HEK293 (cell line): Measurements from ENCODE around the gene SYN1.

Experiments
- CTCF ChIA-PET: fragments of 350-600 bp; formaldehyde crosslinking; extraction: SDS; loops from one replicate; lab custom pipeline; 2021; ENCODE audit warnings: antibody characterized with exemption; lab: Yijun Ruan, JAX
- POLR2A ChIA-PET: fragments of 300-600 bp; formaldehyde crosslinking; extraction: SDS; loops from one replicate; lab custom pipeline; 2020; ENCODE audit warnings: antibody characterized with exemption, inconsistent platforms; lab: Yijun Ruan, JAX
- H3K27ac ChIP-seq: fragments of 200-500 bp; sonication (Bioruptor generic); 2 replicates; pipeline ENCODE4 v1.5.1; 2014; ENCODE audit warnings: low read depth, low read length, control low read depth, inconsistent platforms; ENCODE audit errors: extremely low read depth
- H3K36me3 ChIP-seq, 2 experiments: fragments of 200-500 bp in 1 of 2; sonication (Bioruptor generic) in 1 of 2; 1 replicate in 1 of 2; 2 replicates in 1 of 2; pipeline ENCODE4 v1.5.1; 2014 to 2017; ENCODE audit warnings: inconsistent platforms in 2 of 2, low read length in 2 of 2; ENCODE audit not compliant: control insufficient read depth in 2 of 2, insufficient read depth in 1 of 2
- H3K4me1 ChIP-seq: fragments of 200-500 bp; sonication (Bioruptor generic); 2 replicates; pipeline ENCODE4 v1.5.1; 2014; ENCODE audit warnings: mild to moderate bottlenecking, low read length, inconsistent platforms; ENCODE audit not compliant: control insufficient read depth, insufficient read depth
- H3K4me3 ChIP-seq: 2 replicates; pipeline ENCODE4 v1.5.1; 2011; ENCODE audit warnings: low read depth, mild to moderate bottlenecking, control low read depth, low read length, moderate library complexity
- H3K9me3 ChIP-seq: fragments of 200-500 bp; sonication (Bioruptor generic); 2 replicates; pipeline ENCODE4 v1.5.1; 2014; ENCODE audit warnings: low read depth, low read length, inconsistent platforms; ENCODE audit not compliant: control insufficient read depth, insufficient read depth
- GFI1B ChIP-seq: fragments of 450-650 bp; formaldehyde crosslinking; IDR thresholded peaks from 2 replicates; pipeline ENCODE4 v1.5.1; 2016; ENCODE audit warnings: missing biosample characterization, missing genetic modification characterization
- GLI2 ChIP-seq: fragments of 450-650 bp; formaldehyde crosslinking; IDR thresholded peaks from 2 replicates; pipeline ENCODE4; 2017; ENCODE audit warnings: missing biosample characterization, missing genetic modification characterization, low read depth, borderline replicate concordance
- REPIN1 ChIP-seq: fragments of 450-650 bp; formaldehyde crosslinking; IDR thresholded peaks from 2 replicates; pipeline ENCODE4 v1.5.1; 2017; ENCODE audit warnings: missing biosample characterization, missing genetic modification characterization, low read depth
- SP7 ChIP-seq: fragments of 450-650 bp; formaldehyde crosslinking; IDR thresholded peaks from 2 replicates; pipeline ENCODE4 v1.5.1; 2016; ENCODE audit warnings: missing biosample characterization, missing genetic modification characterization
- YY1 ChIP-seq: fragments of 450-650 bp; formaldehyde crosslinking; IDR thresholded peaks from 2 replicates; pipeline ENCODE4 v1.5.1; 2018; ENCODE audit warnings: missing biosample characterization, missing genetic modification characterization
- ZBTB17 ChIP-seq: fragments of 450-650 bp; formaldehyde crosslinking; IDR thresholded peaks from 2 replicates; pipeline ENCODE4 v1.5.1; 2016; ENCODE audit warnings: missing biosample characterization, missing genetic modification characterization
- ZBTB8A ChIP-seq: fragments of 450-650 bp; formaldehyde crosslinking; IDR thresholded peaks from 2 replicates; pipeline ENCODE4 v1.5.1; 2016; ENCODE audit warnings: missing biosample characterization, missing genetic modification characterization
- ZNF112 ChIP-seq: fragments of 450-650 bp; formaldehyde crosslinking; IDR thresholded peaks from 2 replicates; pipeline ENCODE4 v1.5.0; 2017; ENCODE audit warnings: missing biosample characterization, missing genetic modification characterization
- ZNF184 ChIP-seq: fragments of 450-650 bp; IDR thresholded peaks from 2 replicates; pipeline ENCODE4 v1.5.1; 2018; ENCODE audit warnings: missing biosample characterization, mild to moderate bottlenecking, missing genetic modification characterization
- ZNF311 ChIP-seq: fragments of 450-650 bp; formaldehyde crosslinking; IDR thresholded peaks from 2 replicates; pipeline ENCODE4 v1.5.1; 2017; ENCODE audit warnings: missing biosample characterization, missing genetic modification characterization, borderline replicate concordance
- ZNF341 ChIP-seq: fragments of 450-650 bp; formaldehyde crosslinking; IDR thresholded peaks from 2 replicates; pipeline ENCODE4; 2016; ENCODE audit warnings: low read depth, missing biosample characterization, missing genetic modification characterization
- ZNF571 ChIP-seq: fragments of 450-650 bp; formaldehyde crosslinking; IDR thresholded peaks from 2 replicates; pipeline ENCODE4 v1.5.0; 2017; ENCODE audit warnings: missing biosample characterization, missing genetic modification characterization
- ZNF623 ChIP-seq: fragments of 450-650 bp; formaldehyde crosslinking; IDR thresholded peaks from 2 replicates; pipeline ENCODE4 v1.5.1; 2016; ENCODE audit warnings: missing biosample characterization, missing genetic modification characterization
- ZNF837 ChIP-seq: fragments of 450-650 bp; formaldehyde crosslinking; IDR thresholded peaks from 2 replicates; pipeline ENCODE4 v1.5.1; 2016; ENCODE audit warnings: missing biosample characterization, missing genetic modification characterization
- ZNF843 ChIP-seq: fragments of 450-650 bp; formaldehyde crosslinking; IDR thresholded peaks from 2 replicates; pipeline ENCODE4 v1.5.1; 2016; ENCODE audit warnings: missing biosample characterization, missing genetic modification characterization
- TF ChIP-seq, protein P1 (sequence below): fragments of 450-650 bp; formaldehyde crosslinking; IDR thresholded peaks from 2 replicates; pipeline ENCODE4 v1.5.1; 2016; ENCODE audit warnings: missing biosample characterization, missing genetic modification characterization, low read depth
- TF ChIP-seq, protein P2 (sequence below): fragments of 450-650 bp; formaldehyde crosslinking; IDR thresholded peaks from 2 replicates; pipeline ENCODE4 v1.5.1; 2016; ENCODE audit warnings: missing biosample characterization, missing genetic modification characterization, borderline replicate concordance
- TF ChIP-seq, protein P3 (sequence below): fragments of 450-650 bp; formaldehyde crosslinking; conservative IDR thresholded peaks from 2 replicates; pipeline ENCODE4 v1.5.1; 2016; ENCODE audit warnings: low read depth, missing biosample characterization, missing genetic modification characterization
- TF ChIP-seq, protein P4 (sequence below): fragments of 450-650 bp; formaldehyde crosslinking; IDR thresholded peaks from 2 replicates; pipeline ENCODE4 v1.5.1; 2016; ENCODE audit warnings: missing biosample characterization, missing genetic modification characterization

The SYN1 gene

DNA sequence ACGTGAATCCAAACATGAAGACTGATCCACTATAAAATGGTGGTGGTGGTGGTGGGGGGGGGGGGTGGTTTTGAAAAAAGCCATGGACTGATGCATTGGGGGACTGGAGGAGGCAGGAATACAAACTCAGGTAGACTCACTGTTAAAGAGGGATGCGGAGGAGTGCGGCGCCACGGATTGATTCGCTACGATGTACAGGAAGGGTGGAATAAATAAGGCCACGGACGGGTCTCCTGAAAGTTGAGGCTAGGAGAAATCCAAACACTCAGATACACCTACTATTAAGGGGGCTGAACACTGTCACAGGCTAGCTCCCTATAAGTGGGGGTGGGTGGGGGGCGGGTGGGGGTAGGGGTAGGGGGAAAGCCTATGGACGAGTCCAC is 30.1 kb upstream of the SYN1 start:
- H3K27ac ChIP-seq = no peak overlapping the region
- ChIA-PET POLR2A (interaction anchor here (0.7 to 1.5 kb wide), 6 partner anchors 19 to 432 kb away, joined by 3 to 16 read pairs (median 4); partner anchors contain the start of gene CDK16), CTCF (no interaction called here)
- peaks cover 11% of the 10 kb centered on the region for H3K4me1 ChIP-seq
- peak overlapping the region; percentile 83 for H3K4me3 ChIP-seq
- H3K9me3 ChIP-seq = no peaks in the 10 kb centered on the region
- peaks cover 8 to 49% of the 10 kb centered on the region in 2 experiments; a peak in 1 of 3 replicates for H3K36me3 ChIP-seq
- no peak for TF ChIP-seq YY1 (tag by site-specific recombination)
- no peak for TF ChIP-seq GFI1B (tag by site-specific recombination)
- TF ChIP-seq ZNF837 = no peak
- no peak for TF ChIP-seq ZNF843
- TF ChIP-seq REPIN1 (tag by site-specific recombination) = no peak
- TF ChIP-seq, protein P1, sequence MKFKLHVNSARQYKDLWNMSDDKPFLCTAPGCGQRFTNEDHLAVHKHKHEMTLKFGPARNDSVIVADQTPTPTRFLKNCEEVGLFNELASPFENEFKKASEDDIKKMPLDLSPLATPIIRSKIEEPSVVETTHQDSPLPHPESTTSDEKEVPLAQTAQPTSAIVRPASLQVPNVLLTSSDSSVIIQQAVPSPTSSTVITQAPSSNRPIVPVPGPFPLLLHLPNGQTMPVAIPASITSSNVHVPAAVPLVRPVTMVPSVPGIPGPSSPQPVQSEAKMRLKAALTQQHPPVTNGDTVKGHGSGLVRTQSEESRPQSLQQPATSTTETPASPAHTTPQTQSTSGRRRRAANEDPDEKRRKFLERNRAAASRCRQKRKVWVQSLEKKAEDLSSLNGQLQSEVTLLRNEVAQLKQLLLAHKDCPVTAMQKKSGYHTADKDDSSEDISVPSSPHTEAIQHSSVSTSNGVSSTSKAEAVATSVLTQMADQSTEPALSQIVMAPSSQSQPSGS (tag by site-specific recombination) = no peak
- TF ChIP-seq, all 188 proteins: peak for 0

DNA sequence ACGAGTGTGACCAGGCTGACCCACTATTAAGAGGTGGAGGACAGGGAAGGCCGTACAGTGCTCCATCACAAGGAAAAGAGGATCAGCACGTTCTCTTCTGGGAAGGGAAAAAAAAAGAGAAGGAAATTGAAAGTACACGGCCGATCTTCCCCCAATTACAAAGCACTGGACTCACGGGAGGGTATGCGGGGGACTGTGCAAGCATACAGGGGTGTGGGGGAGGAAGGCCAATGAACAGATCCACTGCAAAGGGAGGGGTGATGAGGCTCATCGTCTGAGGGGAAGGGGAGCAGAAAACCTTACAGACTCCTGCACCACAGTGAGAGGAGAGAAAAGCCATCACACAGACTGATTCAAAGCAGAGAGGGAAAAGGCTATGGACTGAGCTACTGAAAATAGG is 29.6 kb upstream of the SYN1 start:
- ChIA-PET POLR2A (no interaction called here), CTCF (interaction anchor here (0.8 kb wide), 1 partner anchor 101 kb away, joined by 3 read pairs; no protein-coding TSS in a partner anchor)
- Histone ChIP-seq H3K4me1 (peaks cover 11% of the 10 kb centered on the region), H3K36me3 (peaks cover 8 to 45% of the 10 kb centered on the region in 2 experiments; a peak in 1 of 3 replicates), H3K4me3 (peak overlapping the region; percentile 83), H3K9me3 (no peaks in the 10 kb centered on the region), H3K27ac (no peak overlapping the region)
- TF ChIP-seq ZNF184 (tag by site-specific recombination) (no peak), ZBTB17 (tag by site-specific recombination) (no peak), ZNF311 (no peak), ZNF341 (tag by site-specific recombination) (peak; percentile 25; the same call in 1 of the 2 replicates)

DNA sequence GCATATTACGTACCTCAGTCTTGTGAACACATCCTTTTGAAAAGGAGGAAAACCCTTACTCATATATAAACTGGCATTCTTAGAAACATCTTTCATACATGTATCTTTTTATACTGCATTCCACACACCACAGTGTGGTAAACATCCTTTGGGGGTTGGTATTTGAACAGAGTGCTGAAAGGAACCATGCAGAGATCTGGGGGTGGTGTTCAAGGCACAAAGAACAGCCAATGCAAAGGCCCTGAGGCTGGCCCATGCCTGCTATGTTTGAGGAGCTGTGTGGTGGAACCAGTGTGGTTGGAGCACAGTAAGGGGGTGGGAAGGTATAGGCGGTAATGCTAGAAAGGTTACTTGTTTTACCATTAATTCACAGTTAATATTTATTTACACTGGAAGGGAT is 28.7 kb upstream of the SYN1 start:
- no peak for TF ChIP-seq ZBTB8A
- peak; percentile 66 for TF ChIP-seq ZNF623 (tag by site-specific recombination)
- TF ChIP-seq GLI2 (tag by site-specific recombination) = no peak
- TF ChIP-seq SP7 (tag by site-specific recombination) = no peak
- TF ChIP-seq, protein P1 (tag by site-specific recombination) = no peak
- TF ChIP-seq, protein P2, sequence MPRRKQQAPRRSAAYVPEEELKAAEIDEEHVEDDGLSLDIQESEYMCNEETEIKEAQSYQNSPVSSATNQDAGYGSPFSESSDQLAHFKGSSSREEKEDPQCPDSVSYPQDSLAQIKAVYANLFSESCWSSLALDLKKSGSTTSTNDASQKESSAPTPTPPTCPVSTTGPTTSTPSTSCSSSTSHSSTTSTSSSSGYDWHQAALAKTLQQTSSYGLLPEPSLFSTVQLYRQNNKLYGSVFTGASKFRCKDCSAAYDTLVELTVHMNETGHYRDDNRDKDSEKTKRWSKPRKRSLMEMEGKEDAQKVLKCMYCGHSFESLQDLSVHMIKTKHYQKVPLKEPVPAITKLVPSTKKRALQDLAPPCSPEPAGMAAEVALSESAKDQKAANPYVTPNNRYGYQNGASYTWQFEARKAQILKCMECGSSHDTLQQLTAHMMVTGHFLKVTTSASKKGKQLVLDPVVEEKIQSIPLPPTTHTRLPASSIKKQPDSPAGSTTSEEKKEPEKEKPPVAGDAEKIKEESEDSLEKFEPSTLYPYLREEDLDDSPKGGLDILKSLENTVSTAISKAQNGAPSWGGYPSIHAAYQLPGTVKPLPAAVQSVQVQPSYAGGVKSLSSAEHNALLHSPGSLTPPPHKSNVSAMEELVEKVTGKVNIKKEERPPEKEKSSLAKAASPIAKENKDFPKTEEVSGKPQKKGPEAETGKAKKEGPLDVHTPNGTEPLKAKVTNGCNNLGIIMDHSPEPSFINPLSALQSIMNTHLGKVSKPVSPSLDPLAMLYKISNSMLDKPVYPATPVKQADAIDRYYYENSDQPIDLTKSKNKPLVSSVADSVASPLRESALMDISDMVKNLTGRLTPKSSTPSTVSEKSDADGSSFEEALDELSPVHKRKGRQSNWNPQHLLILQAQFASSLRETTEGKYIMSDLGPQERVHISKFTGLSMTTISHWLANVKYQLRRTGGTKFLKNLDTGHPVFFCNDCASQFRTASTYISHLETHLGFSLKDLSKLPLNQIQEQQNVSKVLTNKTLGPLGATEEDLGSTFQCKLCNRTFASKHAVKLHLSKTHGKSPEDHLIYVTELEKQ (tag by site-specific recombination) = no peak
- no peak for TF ChIP-seq ZNF571 (tag by site-specific recombination)
- TF ChIP-seq, protein P3, sequence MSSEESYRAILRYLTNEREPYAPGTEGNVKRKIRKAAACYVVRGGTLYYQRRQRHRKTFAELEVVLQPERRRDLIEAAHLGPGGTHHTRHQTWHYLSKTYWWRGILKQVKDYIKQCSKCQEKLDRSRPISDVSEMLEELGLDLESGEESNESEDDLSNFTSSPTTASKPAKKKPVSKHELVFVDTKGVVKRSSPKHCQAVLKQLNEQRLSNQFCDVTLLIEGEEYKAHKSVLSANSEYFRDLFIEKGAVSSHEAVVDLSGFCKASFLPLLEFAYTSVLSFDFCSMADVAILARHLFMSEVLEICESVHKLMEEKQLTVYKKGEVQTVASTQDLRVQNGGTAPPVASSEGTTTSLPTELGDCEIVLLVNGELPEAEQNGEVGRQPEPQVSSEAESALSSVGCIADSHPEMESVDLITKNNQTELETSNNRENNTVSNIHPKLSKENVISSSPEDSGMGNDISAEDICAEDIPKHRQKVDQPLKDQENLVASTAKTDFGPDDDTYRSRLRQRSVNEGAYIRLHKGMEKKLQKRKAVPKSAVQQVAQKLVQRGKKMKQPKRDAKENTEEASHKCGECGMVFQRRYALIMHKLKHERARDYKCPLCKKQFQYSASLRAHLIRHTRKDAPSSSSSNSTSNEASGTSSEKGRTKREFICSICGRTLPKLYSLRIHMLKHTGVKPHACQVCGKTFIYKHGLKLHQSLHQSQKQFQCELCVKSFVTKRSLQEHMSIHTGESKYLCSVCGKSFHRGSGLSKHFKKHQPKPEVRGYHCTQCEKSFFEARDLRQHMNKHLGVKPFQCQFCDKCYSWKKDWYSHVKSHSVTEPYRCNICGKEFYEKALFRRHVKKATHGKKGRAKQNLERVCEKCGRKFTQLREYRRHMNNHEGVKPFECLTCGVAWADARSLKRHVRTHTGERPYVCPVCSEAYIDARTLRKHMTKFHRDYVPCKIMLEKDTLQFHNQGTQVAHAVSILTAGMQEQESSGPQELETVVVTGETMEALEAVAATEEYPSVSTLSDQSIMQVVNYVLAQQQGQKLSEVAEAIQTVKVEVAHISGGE (tag by site-specific recombination) = no peak
- TF ChIP-seq ZNF112 = no peak
- TF ChIP-seq, protein P4, sequence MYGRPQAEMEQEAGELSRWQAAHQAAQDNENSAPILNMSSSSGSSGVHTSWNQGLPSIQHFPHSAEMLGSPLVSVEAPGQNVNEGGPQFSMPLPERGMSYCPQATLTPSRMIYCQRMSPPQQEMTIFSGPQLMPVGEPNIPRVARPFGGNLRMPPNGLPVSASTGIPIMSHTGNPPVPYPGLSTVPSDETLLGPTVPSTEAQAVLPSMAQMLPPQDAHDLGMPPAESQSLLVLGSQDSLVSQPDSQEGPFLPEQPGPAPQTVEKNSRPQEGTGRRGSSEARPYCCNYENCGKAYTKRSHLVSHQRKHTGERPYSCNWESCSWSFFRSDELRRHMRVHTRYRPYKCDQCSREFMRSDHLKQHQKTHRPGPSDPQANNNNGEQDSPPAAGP = no peak
- TF ChIP-seq ZNF341 (tag by site-specific recombination) = peak; percentile 57
- ChIA-PET CTCF (interaction anchor here (0.8 to 1.1 kb wide), 2 partner anchors 18 to 101 kb away, joined by 3 to 4 read pairs; no protein-coding TSS in a partner anchor), POLR2A (no interaction called here)
- H3K27ac ChIP-seq = no peak overlapping the region
- peaks cover under 1 to 48% of the 10 kb centered on the region in 2 experiments; a peak in 1 of 3 replicates for H3K36me3 ChIP-seq
- no peak overlapping the region for H3K4me3 ChIP-seq
- H3K9me3 ChIP-seq = no peaks in the 10 kb centered on the region
- peaks cover 11% of the 10 kb centered on the region for H3K4me1 ChIP-seq
